Duodenal mucosa (tissue), 2 donors: Measurements from ENCODE around the gene FAM227B.

ENCODE experiments used
- H3K27ac ChIP-seq: one replicate; pipeline ENCODE4 v1.7.0; 2013; ENCODE audit warnings: low read depth, low read length
- H3K27me3 ChIP-seq, 2 donors: one replicate each; pipeline ENCODE4 v1.7.0; 2013; ENCODE audit warnings: low read length in 2 of 2, control low read depth in 1 of 2; ENCODE audit not compliant: insufficient read depth in 2 of 2, control insufficient read depth in 1 of 2
- H3K36me3 ChIP-seq, 2 donors: one replicate each; pipeline ENCODE4 v1.7.0; 2013; ENCODE audit warnings: low read length in 2 of 2, control low read depth in 1 of 2; ENCODE audit not compliant: insufficient read depth in 2 of 2, control insufficient read depth in 1 of 2
- H3K4me1 ChIP-seq, 2 donors: one replicate each; pipeline ENCODE4 v1.7.0; 2013; ENCODE audit warnings: low read length in 2 of 2, control low read depth in 1 of 2; ENCODE audit not compliant: insufficient read depth in 2 of 2, control insufficient read depth in 1 of 2
- H3K4me3 ChIP-seq, 2 donors: one replicate each; pipeline ENCODE4 v1.7.0; 2013; ENCODE audit warnings: low read length in 2 of 2, low read depth in 1 of 2
- H3K9ac ChIP-seq, 2 donors: one replicate each; pipeline ENCODE4 v1.7.0; 2013; ENCODE audit warnings: low read length in 2 of 2, low read depth in 1 of 2
- H3K9me3 ChIP-seq, 2 donors: one replicate each; pipeline ENCODE4 v1.7.0; 2013; ENCODE audit warnings: low read length in 2 of 2, control low read depth in 1 of 2; ENCODE audit not compliant: control insufficient read depth in 1 of 2

FAM227B gene

GRCh38 chr15:49320351-49320750 is 300.3 kb downstream of the FAM227B start:
- Histone ChIP-seq H3K27ac (no peak overlapping the region), H3K36me3 (peaks cover 18 to 35% of the 10 kb centered on the region in 2 donors), H3K9ac (no peak overlapping the region), H3K4me3 (no peak overlapping the region), H3K9me3 (no peaks in the 10 kb centered on the region), H3K27me3 (no peaks in the 10 kb centered on the region), H3K4me1 (no peaks in the 10 kb centered on the region)

- Histone ChIP-seq H3K9ac (no peak overlapping the region), H3K27ac (no peak overlapping the region), H3K4me1 (no peaks in the 10 kb centered on the region), H3K27me3 (no peaks in the 10 kb centered on the region), H3K9me3 (no peaks in the 10 kb centered on the region), H3K36me3 (peaks cover 14 to 24% of the 10 kb centered on the region in 2 donors), H3K4me3 (no peak overlapping the region)
These were observed 305.2 kb downstream of the FAM227B start for GRCh38 chr15:49315391-49315823.

GRCh38 chr15:49314716-49315115 is 305.9 kb downstream of the FAM227B start:
- Histone ChIP-seq H3K27me3 (no peaks in the 10 kb centered on the region), H3K27ac (no peak overlapping the region)

GRCh38 chr15:49313650-49314049 is 307.0 kb downstream of the FAM227B start:
- Histone ChIP-seq H3K9me3 (no peaks in the 10 kb centered on the region), H3K9ac (no peak overlapping the region), H3K27me3 (no peaks in the 10 kb centered on the region), H3K4me3 (no peak overlapping the region), H3K4me1 (no peaks in the 10 kb centered on the region), H3K36me3 (peaks cover 0 to 11% of the 10 kb centered on the region in 2 donors), H3K27ac (no peak overlapping the region)

More at GRCh38 chr15:49314716-49315115, 305.9 kb downstream of the FAM227B start:
- Histone ChIP-seq H3K36me3 (peaks cover 7 to 17% of the 10 kb centered on the region in 2 donors), H3K9ac (no peak overlapping the region), H3K4me1 (no peaks in the 10 kb centered on the region), H3K9me3 (no peaks in the 10 kb centered on the region), H3K4me3 (no peak overlapping the region)

- Histone ChIP-seq H3K27me3 (no peaks in the 10 kb centered on the region), H3K9me3 (no peaks in the 10 kb centered on the region), H3K9ac (no peak overlapping the region), H3K27ac (no peak overlapping the region), H3K4me1 (no peaks in the 10 kb centered on the region), H3K4me3 (no peak overlapping the region), H3K36me3 (peaks cover 0 to 31% of the 10 kb centered on the region in 2 donors)
These were observed 310.7 kb downstream of the FAM227B start for GRCh38 chr15:49309889-49310288.

DNA sequence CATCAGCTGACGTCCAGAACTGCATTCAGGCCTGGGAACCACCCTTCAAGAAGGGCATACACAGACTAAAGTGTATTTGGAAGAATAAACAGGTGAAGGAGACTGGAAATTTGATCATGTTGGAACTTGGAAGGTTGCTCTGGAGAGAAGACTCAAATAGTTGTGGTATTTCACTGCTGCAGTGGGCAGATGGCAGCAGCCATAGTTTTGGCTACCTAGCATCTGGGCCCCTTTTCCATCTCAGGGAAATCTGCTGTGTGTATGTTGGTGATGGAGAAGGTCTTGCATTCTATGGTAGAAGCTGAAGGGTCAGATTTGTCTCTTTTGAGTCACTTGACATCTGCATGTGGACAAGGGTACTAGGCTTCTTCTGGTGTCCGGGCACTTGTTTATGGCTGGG is 311.9 kb downstream of the FAM227B start:
- H3K4me3 ChIP-seq: no peak overlapping the region
- H3K27ac ChIP-seq: no peak overlapping the region
- H3K9me3 ChIP-seq: no peaks in the 10 kb centered on the region
- no peaks in the 10 kb centered on the region for H3K4me1 ChIP-seq
- peaks cover 8 to 36% of the 10 kb centered on the region in 2 donors for H3K36me3 ChIP-seq
- no peak overlapping the region for H3K9ac ChIP-seq
- no peaks in the 10 kb centered on the region for H3K27me3 ChIP-seq

GRCh38 chr15:49306551-49306950 is 314.1 kb downstream of the FAM227B start:
- Histone ChIP-seq H3K36me3 (peaks cover 16 to 35% of the 10 kb centered on the region in 2 donors), H3K4me3 (no peak overlapping the region), H3K9ac (no peak overlapping the region), H3K9me3 (no peaks in the 10 kb centered on the region), H3K27me3 (no peaks in the 10 kb centered on the region), H3K4me1 (no peaks in the 10 kb centered on the region), H3K27ac (no peak overlapping the region)

- Histone ChIP-seq H3K27ac (no peak overlapping the region), H3K4me3 (no peak overlapping the region), H3K27me3 (no peaks in the 10 kb centered on the region), H3K9me3 (no peaks in the 10 kb centered on the region), H3K4me1 (no peaks in the 10 kb centered on the region), H3K36me3 (peaks cover 16 to 30% of the 10 kb centered on the region in 2 donors), H3K9ac (no peak overlapping the region)
These were observed 317.6 kb downstream of the FAM227B start for GRCh38 chr15:49303003-49303402.

DNA sequence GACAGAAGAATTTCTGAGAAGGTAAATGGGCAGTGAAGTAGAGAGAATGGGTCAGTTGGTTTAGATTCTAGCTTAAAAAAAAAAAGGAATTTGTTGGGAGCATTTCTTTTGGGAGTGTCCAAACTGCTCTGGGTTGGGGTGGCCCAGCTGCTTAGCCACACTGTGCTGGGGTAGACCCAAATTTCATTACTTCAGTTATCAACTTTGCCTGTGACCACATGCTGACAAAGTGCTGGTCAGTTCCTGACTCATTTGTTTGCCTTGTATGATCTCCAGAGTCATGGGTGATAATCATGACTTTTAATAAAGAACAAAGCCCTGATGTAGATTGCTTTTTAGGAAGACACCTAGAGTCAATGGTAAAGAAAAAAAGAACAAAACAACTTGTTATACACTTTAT is 319.1 kb downstream of the FAM227B start:
- Histone ChIP-seq H3K4me1 (no peaks in the 10 kb centered on the region), H3K4me3 (no peak overlapping the region), H3K9ac (no peak overlapping the region), H3K9me3 (no peaks in the 10 kb centered on the region), H3K36me3 (peaks cover 16 to 21% of the 10 kb centered on the region in 2 donors), H3K27me3 (no peaks in the 10 kb centered on the region), H3K27ac (no peak overlapping the region)

DNA sequence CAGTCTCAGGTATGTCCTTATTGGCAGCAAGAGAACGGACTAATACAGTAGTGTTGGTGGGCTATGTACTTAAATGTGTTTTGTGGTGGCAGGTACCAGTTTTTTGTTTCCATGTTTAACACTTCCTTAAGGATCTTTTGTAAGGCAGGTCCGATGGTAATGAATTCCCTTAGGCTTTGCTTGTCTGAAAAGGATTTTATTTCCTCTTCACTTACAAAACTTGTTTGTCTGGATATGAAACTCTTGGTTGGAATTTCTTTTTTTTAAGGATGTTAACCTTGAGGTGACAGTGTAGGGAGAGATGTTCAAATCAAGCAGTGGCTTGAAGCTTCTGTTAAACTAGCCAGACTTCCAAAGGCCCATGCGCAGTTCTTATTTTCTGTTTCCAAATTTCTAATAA is 319.8 kb downstream of the FAM227B start:
- H3K27ac ChIP-seq: no peak overlapping the region
- peaks cover 16 to 17% of the 10 kb centered on the region in 2 donors for H3K36me3 ChIP-seq
- H3K4me3 ChIP-seq: no peak overlapping the region
- no peaks in the 10 kb centered on the region for H3K4me1 ChIP-seq
- H3K27me3 ChIP-seq: no peaks in the 10 kb centered on the region
- H3K9ac ChIP-seq: no peak overlapping the region
- no peaks in the 10 kb centered on the region for H3K9me3 ChIP-seq

GRCh38 chr15:49297584-49297983 is 323.0 kb downstream of the FAM227B start:
- no peaks in the 10 kb centered on the region for H3K9me3 ChIP-seq
- H3K27me3 ChIP-seq: no peaks in the 10 kb centered on the region
- H3K36me3 ChIP-seq: peaks cover 5 to 22% of the 10 kb centered on the region in 2 donors
- no peak overlapping the region for H3K4me3 ChIP-seq
- H3K9ac ChIP-seq: no peak overlapping the region
- H3K27ac ChIP-seq: no peak overlapping the region
- H3K4me1 ChIP-seq: no peaks in the 10 kb centered on the region
